Activated CD8-positive, alpha-beta memory T cell treated with anti-CD3 and anti-CD28 coated beads, Interleukin-2, amount 50 U/mL, for 1 hour (primary cell): ENCODE results near the gene UROD.
"Not testable (repeated sequence)": the region's sequence is repeated elsewhere in the genome, so short reads cannot be mapped to it uniquely, and the experiment has no call there.

Source experiments
- DNase-seq: peaks from one replicate; pipeline ENCODE4 v3.0.0-alpha.2; 2020; ENCODE audit errors: extremely low read depth

Gene UROD

GRCh38 chr1:45038661-45039364 is 26.8 kb downstream of the UROD start:
- no peak for DNase-seq

GRCh38 chr1:45040297-45040696 is 28.2 kb downstream of the UROD start:
- DNase-seq = no peak

GRCh38 chr1:45043094-45043493 is 31.0 kb downstream of the UROD start:
- DNase-seq = no peak

GRCh38 chr1:45044916-45045315 is 32.9 kb downstream of the UROD start:
- no peak for DNase-seq

GRCh38 chr1:45047032-45047431 is 35.0 kb downstream of the UROD start:
- no peak for DNase-seq

- no peak for DNase-seq
Observed at GRCh38 chr1:45051005-45051772, 39.1 kb downstream of the UROD start.

GRCh38 chr1:45057542-45057941 is 45.5 kb downstream of the UROD start:
- DNase-seq = no peak

GRCh38 chr1:45059829-45060228 is 47.8 kb downstream of the UROD start:
- DNase-seq = no peak

- DNase-seq = not testable (repeated sequence)
Observed at GRCh38 chr1:45062463-45062862, 50.4 kb downstream of the UROD start.

- no peak for DNase-seq
Observed at GRCh38 chr1:45065083-45065482, 53.0 kb downstream of the UROD start.
